GM21390 (cell line): ENCODE measurements around the gene TRIM46.
A peak's percentile ranks its signal among the peaks of the same experiment; 100 is the strongest.

Experiments used
- ATAC-seq: cut with Tn5 transposase; IDR thresholded peaks from one replicate; pipeline ENCODE4 v1.9.1; 2021; ENCODE audit not compliant: unreplicated experiment

Gene TRIM46

DNA sequence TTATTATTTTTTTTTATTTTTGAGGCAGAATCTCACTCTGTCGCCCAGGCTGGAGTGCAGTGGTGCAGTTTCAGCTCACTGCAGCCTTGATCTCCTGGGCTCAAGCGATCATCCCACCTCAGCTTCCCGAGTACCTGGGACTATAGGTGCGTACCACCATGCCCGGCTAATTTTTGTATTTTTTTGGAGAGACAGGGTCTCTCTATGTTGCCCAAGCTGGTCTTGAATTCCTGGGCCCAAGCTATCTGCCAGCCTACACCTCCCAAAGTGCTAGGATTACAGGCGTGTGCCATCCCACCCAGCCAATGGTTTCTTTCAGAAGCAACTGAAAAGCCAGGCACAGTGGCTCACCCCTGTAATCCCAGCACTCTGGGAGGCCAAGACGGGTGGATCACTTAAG is 2.8 kb upstream of the TRIM46 start:
- ATAC-seq = no peak

DNA sequence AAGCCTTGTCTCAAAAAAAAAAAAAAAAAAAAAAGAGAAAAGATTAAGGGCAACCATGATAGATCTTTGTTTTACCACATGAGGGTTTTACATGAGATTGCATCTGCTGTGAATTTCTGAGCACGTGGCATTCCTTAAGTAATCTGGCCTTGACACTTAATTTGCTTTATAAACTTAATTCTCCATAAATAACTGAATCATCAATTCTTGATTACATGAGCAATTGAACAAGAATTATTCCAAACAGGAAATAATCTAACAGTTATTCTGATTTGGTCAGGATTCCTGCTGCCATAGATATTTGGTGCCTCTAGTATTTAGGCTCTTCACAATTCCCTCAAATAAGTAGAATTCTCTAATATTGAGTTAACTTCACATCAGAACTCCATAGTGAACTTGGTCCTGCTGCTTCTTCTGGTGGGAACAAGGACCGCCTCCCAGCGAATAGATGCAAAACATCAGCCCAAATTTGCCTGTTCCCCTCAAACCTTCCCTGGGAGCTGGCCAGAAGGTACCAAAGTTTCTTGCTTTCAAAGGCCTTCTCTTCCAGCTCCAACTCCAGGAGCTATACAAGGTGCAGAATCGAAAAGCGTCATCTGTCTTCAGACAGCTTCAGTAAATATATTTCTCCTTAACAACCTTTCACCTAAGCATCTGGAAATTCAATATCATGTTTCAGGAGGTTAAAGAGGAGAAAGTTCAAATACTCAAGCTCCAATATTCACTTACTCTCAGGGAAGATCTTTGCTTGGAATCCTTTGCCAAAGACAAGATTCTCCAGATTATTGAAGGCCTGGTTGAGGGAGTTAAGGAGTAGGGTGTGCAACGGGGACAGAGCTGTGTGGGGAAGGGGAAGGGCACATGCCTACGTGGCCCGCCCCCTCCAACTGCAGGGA is 1.6 kb upstream of the TRIM46 start:
- peak; percentile 24 for ATAC-seq

DNA sequence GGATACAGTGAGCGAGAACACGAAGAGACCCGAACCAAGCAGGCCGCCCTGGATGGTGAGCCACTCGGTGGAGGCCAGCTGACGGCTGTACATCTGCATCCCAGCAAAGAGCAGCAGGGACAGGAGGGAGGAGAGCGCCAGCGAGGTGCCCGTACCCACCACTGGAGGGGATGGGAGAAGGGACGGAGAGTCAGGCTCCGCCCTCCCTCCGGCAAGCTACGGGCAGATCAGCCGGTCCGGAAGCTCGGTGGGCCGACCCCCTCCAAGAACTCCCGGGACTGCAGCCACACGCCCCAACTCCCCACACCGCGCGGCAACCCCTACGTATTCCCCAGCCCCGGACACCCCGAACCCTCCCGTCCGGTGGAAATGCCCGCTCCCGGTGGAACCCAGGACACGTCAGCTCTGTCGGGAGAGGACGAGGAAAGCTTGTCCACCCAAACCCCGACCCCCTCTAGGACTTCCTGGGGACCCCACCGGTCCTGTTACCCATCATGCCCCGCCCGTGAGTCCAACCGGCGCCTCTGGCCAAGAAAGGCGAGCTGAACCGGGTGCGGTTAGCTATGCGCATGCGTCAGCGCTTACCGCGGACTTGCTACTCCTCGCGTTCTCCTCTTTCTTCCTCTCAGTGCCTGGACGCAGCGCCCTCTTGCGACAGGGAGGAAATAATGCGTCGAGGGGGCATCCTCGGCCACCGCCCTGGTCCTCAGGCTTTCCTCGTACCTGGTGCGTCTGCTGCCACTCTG is 744 bp upstream of the TRIM46 start, which contains the start of gene KRTCAP2:
Gene KRTCAP2 (minus strand): TSS at position 573 of the 746 bp plus-strand sequence. CDS start 80 bp downstream, at position 493.
- peak; percentile 60 for ATAC-seq

DNA sequence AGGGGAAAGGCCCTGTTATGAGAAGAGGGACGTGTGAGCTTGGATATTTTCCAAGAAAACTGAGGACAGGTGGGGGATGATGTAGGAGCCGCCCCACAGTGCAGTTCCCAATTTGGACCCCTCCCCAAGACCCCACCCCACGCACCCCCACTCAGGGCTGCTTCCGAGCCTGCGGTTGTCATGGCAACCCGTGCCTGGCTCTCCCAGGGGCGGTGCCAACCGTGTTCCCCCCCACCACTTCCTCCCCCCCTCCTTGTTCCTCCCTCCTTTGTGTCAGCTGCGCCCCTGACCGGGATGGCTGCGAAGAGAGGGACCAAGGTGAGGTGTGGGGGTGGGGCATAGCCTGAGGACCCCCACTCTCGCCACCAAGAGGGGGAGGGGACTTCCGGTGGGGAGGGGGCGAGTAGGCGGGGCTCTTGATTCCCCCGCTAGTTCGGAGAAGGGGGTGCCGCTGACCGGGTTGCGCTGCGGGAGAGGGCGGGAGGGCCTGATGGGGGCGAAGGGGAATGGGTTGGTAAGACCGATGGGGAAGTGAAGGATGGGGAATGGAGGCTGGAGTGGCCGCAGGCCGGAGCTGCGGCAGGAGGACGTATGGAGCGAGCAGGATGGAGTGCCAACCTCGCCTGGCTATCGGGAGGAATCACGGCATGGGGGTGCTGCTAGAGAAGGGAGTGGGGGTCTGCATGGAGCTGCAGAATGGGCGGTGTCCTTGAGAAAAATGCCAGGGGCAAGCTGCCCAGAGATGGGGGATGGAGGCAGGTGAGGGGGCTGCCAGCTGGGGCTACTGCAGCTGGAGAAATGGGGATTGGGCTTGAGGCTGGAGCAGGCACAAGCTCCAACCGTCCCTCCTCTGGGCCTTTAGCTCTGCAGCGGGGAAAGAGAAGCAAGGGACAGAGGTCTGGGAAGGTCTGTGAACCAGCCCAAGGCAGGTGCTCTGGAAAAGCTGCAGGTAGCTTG is 953 bp downstream of the TRIM46 start:
- ATAC-seq = no peak

DNA sequence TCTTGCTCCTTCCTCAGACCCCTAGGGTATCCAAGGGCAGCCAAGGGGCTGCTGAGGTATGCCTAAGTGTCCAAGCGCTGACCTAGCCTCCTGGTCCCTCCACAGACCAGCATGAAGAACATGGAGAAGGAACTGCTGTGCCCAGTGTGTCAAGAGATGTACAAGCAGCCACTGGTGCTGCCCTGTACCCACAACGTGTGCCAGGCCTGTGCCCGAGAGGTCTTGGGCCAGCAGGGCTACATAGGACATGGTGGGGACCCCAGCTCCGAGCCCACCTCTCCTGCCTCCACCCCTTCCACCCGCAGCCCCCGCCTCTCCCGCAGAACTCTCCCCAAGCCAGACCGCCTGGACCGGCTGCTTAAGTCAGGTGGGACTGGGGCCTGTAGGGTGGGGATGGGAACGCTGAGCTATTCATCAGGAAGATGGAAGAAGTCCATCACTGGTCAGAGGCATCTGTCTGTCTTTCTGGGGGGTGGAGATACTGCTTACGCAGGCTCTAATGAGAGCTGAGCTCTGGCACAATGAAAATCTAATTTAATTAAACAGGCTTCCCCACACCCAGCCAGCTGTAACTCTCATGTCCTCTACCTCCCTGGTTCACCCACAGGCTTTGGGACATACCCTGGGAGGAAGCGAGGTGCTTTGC is 1.8 kb downstream of the TRIM46 start:
- no peak for ATAC-seq

DNA sequence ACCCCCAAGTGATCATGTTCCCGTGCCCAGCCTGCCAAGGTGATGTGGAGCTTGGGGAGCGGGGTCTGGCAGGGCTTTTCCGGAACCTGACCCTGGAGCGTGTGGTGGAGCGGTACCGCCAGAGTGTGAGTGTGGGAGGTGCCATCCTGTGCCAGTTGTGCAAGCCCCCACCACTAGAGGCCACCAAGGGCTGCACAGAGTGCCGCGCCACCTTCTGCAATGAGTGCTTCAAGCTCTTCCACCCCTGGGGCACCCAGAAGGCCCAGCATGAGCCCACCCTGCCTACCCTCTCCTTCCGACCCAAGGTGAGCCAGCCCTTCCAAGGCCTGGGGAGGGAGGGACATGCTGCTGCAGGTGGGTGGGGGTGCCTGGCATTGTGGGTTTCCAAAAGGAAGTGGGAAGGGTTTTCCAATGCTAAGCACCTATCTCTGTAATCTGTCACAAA is 2.3 kb downstream of the TRIM46 start:
- no peak for ATAC-seq

DNA sequence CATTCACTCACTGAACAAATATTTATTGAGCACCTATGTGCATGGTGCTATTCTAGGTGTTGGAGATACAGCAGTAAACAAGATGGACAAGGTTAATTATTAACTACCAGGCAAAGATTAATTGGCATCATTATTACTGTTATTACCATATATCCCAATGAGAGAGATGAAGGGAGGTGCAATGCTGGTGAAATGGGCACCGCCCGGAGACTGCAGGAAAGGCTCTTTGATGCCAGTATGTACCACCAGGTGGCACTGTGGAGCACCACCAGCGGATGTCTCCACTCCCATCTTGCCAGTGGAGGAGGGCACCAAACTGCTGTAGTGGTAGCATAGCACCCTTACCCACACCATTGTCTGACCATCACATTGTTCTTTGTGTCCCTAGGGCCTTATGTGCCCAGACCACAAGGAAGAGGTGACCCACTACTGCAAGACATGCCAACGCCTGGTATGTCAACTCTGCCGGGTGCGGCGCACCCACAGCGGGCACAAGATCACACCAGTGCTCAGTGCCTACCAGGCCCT is 3.0 kb downstream of the TRIM46 start:
- no peak for ATAC-seq

DNA sequence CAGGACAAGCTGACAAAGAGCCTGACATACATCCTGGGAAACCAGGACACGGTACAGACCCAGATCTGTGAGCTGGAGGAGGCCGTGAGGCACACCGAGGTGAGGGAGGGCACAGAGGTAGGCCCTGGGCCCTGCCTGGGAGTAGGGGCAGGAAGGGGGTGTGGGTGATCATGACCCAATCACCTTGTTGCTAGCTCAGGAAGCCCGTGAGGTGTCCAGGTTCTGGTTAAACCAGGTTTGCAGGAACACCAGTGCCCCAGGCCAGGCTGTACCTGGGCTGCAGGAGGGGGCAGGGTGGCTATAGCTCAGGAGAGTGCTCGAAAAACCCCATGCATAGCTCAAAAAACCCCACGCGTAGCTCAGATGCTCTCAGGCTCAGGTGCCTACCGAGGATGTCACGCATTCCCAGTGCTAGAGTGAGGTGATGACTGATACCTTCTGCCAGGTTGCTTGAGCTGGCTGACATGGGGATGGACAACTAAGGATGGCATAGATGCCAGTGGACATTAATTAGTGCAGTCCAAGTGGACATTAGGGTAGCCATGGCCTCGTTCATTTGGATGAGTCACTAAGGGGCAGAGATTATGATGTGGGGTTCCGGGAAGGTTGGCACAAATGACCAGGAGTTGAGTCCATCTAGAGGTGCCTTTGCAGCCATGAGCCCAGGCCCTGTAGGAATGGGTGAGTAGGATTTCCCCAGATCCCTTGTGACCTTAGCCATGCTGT is 3.7 kb downstream of the TRIM46 start:
- no peak for ATAC-seq

DNA sequence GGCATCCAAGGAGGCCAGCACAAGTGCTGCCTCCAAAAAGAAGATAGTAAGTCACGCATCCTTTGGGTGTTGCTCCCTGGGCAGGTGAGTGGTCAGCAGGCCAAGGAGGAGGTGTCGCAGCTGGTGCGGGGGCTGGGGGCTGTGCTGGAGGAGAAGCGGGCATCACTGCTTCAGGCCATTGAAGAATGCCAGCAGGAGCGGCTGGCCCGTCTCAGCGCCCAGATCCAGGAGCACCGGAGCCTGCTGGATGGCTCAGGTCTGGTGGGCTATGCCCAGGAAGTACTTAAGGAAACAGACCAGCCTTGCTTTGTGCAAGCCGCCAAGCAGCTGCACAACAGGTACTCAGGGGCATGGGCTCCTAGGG is 4.3 kb downstream of the TRIM46 start:
- ATAC-seq = no peak

DNA sequence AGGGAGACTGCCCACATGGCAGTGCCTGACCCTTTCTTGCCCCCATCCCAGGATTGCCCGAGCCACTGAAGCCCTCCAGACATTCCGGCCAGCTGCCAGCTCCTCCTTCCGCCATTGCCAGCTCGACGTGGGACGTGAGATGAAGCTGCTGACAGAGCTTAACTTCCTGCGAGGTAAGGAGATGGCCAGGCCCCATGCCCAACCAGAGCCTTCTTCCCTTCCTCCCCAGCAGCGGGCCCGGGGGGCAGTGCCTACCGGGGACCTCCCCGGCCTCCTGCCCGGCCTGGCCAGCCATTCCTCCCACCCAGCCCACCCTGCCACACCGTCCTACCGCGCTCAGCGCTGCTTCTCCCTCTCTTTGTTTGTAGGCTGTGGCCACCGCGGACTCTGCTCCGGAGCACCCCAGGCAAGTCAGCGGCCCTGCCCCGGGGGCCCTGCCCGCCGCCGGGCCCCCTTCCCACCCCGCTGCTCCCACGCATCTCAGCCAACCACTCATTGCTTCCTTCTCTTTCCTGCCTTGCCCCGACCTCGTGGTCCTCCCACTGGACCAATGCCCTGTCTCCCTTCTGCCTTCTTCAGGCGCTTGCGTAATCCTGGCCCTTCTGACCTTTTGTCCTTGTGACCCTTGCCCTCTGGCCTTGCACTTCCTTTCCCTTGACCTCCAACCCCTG is 4.9 kb downstream of the TRIM46 start:
- no peak for ATAC-seq

DNA sequence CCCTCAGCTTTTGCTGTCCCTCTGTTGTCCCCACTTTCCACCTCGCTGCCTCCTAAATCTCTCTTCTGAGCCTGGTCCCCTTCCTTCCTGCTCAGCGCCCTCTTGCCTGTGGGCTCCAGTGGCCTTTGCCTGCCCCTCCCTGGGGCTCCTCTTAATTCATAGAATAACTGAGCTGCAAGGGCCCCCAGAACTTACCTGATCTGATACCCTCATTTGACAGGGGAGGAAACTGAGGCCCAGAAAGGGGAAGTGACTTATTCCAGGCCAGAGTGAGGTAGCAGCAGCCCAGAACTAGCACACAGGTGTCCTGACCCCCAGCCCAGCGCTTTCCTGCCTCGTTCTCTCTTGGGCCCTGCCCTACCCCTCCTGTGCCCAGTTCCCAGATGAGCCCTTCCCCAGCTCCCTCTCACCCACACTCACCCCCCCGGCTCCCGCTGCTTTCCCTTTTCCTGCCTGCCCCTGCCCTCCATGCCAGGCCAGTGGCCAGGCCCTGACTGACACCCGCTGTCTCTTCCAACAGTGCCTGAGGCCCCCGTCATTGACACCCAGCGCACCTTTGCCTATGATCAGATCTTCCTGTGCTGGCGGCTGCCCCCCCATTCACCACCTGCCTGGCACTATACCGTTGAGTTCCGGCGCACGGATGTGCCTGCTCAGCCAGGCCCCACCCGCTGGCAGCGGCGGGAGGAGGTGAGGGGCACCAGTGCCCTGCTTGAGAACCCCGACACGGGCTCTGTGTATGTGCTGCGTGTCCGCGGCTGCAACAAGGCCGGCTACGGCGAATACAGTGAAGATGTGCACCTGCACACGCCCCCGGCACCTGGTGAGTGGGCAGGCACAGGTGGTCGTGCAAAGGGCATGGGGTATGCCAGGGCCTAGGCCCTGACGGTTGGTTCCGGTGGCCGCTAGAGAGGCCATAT is 5.7 kb downstream of the TRIM46 start:
- no peak for ATAC-seq

DNA sequence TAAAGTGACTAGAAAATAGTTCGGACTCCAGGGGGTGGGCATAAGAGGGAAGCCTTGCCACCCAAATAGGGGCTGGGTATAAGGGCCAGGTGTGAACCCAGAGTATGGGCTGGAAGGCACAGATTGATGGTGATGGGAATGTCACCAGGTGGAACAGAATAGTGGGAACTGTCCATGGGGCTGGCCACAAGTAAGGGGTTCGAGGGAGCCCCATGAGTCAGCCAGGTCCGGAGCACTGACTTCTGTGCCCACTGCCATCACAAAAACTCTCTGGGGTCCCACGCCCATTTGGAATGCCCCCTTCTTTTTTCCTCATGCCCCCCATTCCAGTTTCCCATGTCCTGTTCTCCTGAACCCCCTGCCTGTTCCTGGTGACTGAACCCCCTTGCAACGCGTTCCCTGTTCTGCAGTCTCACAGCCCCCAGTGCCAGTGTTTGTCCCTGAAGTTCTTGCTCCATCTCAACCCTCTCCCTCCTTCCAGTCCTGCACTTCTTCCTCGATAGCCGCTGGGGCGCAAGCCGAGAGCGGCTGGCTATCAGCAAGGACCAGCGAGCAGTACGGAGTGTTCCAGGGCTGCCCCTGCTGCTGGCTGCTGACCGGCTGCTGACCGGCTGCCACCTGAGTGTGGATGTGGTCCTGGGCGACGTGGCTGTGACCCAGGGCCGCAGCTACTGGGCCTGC is 7.9 kb downstream of the TRIM46 start:
- no peak for ATAC-seq

DNA sequence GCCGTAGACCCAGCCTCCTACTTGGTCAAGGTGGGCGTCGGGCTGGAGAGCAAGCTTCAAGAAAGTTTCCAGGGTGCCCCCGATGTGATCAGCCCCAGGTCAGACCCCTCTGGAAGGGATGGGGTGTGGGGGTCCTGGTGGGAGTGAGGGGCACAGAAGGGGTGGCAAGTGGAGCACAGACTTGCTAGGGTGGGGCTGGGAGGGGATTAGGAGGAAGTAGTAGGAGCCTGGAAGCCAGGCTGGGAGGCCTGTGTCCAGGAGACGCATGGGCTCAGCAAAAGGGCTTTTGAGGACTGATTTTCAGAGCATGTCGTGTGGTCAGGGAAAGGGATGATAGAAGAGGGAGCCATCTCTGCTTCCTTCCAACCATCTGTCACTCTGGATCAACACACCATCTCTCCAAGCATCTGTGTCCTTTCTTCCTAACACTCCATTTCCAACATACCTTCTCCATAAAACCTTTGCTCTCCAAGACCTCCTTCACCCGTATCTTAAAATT is 8.5 kb downstream of the TRIM46 start:
- ATAC-seq = no peak

DNA sequence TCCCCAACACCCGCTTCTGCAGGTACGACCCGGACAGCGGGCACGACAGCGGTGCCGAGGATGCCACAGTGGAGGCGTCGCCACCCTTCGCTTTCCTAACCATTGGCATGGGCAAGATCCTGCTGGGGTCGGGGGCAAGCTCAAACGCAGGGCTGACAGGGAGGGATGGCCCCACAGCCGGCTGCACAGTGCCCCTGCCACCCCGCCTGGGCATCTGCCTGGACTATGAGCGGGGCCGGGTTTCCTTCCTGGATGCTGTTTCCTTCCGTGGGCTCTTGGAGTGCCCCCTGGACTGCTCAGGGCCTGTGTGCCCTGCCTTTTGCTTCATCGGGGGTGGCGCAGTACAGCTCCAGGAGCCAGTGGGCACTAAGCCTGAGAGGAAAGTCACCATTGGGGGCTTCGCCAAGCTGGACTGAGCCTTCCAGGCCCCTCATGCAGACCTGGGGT is 10.1 kb downstream of the TRIM46 start:
- no peak for ATAC-seq

DNA sequence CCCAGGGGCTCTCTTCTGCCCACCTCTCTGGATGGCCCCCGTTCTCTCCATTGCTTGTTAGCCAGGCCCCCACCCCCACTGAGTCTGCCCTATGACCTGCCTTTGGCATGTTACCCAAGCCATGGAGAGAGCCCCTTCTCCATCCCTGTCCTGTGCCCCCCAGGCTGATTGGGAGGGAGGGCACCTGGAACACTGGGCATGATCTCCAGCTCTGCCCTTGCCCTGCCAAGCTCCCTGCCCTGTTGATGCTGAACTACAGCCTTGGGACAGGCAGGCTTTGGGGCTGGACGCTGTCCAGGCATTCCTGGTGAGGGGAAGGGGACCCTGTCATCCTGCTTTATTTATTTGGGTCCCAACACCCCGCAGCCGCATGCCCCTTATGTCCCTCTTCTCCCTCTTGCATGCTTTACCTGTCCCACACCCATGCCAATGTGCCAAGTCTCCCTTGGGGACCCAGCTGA is 10.7 kb downstream of the TRIM46 start:
- no peak for ATAC-seq

DNA sequence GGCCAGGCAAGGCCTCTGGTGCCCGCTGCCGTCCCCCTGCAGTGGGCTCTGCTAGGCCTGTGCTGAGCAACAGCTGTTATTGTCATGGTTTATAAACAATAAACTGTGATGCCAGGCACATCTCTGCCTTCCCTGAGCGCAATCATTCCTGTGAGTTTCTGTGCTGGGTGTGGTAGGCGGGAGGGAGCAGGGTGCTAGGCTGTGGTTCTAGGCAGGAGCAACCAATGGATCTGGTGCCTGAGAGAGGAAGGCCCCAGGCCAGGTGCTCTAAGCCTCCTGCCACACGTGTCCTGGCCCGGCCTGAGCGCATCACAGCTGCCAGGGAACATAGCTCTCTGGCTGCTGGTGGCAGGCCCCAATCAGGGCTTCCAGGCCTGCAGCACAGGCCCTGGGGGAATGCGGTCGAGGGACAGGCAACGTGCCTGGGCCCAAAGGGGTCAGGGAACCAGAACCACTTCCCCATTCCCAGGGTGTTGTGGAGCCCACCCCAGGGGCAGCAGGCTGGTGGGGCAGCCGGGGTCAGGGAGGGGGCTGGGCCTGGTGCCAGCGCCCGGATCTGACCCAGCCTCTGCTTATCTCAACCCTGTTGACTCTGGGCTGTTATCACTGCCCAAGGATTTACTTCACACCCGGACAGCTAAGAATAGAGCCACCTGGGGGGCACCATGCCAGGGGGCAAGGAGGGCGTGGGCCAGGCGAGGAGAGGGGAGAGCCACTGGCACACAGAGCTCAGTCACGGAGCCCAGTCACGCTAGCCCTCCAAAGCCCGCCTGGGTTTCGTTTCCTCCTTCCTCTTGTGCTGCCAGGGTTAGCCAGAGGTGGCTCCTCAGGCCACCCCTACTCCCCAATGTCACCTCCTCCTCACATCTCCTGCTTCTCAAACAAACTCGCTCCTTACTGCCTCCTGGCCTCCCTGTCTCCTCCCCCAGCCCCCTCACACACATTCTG is 11.5 kb downstream of the TRIM46 start:
- ATAC-seq = no peak
